ENCODE results near the gene IL1RAPL1. TPM values are rescaled to one million over a fixed set of nuclear protein-coding genes. Genes with fewer than 3 reads are reported as not detected.

The IL1RAPL1 gene
- total and polyA plus RNA-seq, 8 donors, result 0.05 to 0.20 (median 0.09) TPM; not detected in 5

DNA sequence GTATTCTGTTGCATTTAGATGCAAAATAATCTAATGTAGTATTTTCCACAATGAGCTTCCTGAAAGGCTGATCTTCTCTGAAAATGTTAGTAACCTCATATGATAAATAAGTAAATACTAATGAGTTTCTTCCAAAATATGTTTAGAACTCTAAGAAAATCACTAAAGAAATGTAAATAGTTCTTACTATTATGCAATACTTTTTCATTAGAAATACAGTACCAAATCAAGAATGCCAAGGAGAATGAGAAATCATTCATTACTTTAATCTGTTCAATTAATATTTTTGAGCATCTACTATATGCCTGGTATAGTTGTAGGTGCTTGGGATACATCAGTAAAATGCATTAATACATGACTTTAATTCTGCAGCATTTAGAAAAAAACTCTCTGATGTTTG is 130.6 kb downstream of the IL1RAPL1 start:
- no peaks in the 10 kb centered on the region for H3K36me3 ChIP-seq
- no peaks in the 10 kb centered on the region for H3K9me3 ChIP-seq
- peaks cover 0 to 9% (median 0%) of the 10 kb centered on the region in 4 donors for H3K27me3 ChIP-seq
- H3K4me1 ChIP-seq, result no peaks in the 10 kb centered on the region
- no peak for ATAC-seq
- TF ChIP-seq, protein P1, sequence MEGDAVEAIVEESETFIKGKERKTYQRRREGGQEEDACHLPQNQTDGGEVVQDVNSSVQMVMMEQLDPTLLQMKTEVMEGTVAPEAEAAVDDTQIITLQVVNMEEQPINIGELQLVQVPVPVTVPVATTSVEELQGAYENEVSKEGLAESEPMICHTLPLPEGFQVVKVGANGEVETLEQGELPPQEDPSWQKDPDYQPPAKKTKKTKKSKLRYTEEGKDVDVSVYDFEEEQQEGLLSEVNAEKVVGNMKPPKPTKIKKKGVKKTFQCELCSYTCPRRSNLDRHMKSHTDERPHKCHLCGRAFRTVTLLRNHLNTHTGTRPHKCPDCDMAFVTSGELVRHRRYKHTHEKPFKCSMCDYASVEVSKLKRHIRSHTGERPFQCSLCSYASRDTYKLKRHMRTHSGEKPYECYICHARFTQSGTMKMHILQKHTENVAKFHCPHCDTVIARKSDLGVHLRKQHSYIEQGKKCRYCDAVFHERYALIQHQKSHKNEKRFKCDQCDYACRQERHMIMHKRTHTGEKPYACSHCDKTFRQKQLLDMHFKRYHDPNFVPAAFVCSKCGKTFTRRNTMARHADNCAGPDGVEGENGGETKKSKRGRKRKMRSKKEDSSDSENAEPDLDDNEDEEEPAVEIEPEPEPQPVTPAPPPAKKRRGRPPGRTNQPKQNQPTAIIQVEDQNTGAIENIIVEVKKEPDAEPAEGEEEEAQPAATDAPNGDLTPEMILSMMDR (IDR thresholded peaks at IDR 0.05), result no peak
- no peak overlapping the region for H3K4me3 ChIP-seq
- intact Hi-C loops (cut with DNase I), result no loop called here
- no peak overlapping the region for H3K27ac ChIP-seq
- no peak for FAIRE-seq
- no peak for DNase-seq

DNA sequence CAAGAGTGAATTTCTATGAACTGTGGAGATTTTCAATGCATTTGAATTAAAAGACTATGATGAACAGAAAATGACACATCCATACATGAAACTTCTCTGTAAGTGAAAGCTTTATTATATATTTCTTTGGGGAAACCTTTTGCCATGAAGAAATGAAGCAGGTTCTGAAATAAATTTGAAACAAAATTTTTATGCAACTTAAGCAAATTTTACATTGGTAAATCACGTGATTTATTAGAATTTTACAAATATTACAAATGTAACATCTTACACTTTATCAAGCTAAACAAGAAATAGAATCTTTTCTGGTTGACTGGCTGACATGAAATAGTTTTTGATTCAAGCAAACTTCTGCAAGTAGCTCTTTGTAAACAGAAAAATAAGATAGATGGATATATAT is 131.2 kb downstream of the IL1RAPL1 start:
- 35 to 39% methylated on average over 1 of the region's 1 CpG for WGBS, 2 donors
- H3K27ac ChIP-seq, result no peak overlapping the region

DNA sequence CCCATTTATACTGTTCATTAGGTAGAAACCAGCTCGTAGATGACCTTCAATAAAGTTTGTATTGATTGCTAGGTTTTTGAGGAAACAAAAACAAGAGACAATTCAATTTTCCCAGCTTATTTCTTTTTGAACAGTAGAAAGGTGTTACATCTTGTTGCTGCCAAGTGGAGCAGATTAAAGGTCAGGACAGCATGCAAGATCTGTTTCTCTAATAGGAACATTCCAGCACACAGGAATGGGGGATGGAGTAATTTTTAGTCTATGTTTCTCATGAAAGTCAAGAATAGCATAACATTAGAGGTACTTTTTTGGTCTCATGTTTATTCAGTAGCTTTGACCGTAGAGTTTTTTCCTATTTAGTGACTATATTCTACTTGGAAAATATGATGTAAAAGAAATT is 132.4 kb downstream of the IL1RAPL1 start:
- DNase-seq (no peak), ATAC-seq (no peak), FAIRE-seq (no peak)
- Histone ChIP-seq H3K27ac (no peak overlapping the region), H3K9me3 (no peaks in the 10 kb centered on the region), H3K36me3 (no peaks in the 10 kb centered on the region), H3K4me3 (no peak overlapping the region), H3K27me3 (peaks cover 0 to 5% (median 0%) of the 10 kb centered on the region in 4 donors), H3K4me1 (no peaks in the 10 kb centered on the region)
- TF ChIP-seq, protein P1 (IDR thresholded peaks at IDR 0.05), result no peak
- WGBS, 2 donors, result 48 to 57% methylated on average over 2 of the region's 2 CpGs
- intact Hi-C loops (cut with DNase I), result no loop called here

More for the DNA sequence above, 131.2 kb downstream of the IL1RAPL1 start:
- DNase-seq (no peak), FAIRE-seq (no peak), ATAC-seq (no peak)
- H3K27me3 ChIP-seq, result peaks cover 0 to 9% (median 0%) of the 10 kb centered on the region in 4 donors
- TF ChIP-seq, protein P1 (IDR thresholded peaks at IDR 0.05), result no peak
- H3K9me3 ChIP-seq, result no peaks in the 10 kb centered on the region
- H3K4me3 ChIP-seq, result no peak overlapping the region
- H3K36me3 ChIP-seq, result no peaks in the 10 kb centered on the region
- intact Hi-C loops (cut with DNase I), result no loop called here
- no peaks in the 10 kb centered on the region for H3K4me1 ChIP-seq

DNA sequence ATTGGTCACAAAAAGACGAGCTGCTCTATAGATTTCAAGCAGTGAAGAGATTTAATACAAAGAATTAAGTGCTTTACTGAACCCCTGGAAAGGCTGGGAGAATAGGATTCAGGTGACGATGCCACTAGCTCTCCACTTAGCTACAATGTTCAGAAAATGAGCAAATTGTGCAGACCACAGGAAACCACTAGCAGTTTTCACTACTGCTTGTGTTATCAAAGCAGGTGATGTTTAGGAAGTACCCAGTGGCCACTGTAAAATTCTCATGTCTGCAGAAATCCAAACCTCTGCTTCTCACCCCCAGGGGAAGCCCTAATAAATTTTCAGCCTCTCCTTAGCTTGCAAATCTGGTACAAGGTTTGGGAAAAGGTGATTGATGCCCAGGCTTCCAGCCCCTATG is 165.1 kb downstream of the IL1RAPL1 start:
- Histone ChIP-seq H3K27ac (no peak overlapping the region), H3K4me1 (no peaks in the 10 kb centered on the region), H3K27me3 (peaks cover 0 to 3% (median 0%) of the 10 kb centered on the region in 4 donors), H3K36me3 (no peaks in the 10 kb centered on the region), H3K4me3 (no peak overlapping the region), H3K9me3 (peaks cover 0 to 7% (median 0%) of the 10 kb centered on the region in 4 donors)
- intact Hi-C loops (cut with DNase I), result no loop called here
- TF ChIP-seq, protein P1 (IDR thresholded peaks at IDR 0.05), result no peak
- WGBS, 2 donors, result 58 to 65% methylated on average over 2 of the region's 2 CpGs
- FAIRE-seq, result no peak
- no peak for DNase-seq
- no peak for ATAC-seq

DNA sequence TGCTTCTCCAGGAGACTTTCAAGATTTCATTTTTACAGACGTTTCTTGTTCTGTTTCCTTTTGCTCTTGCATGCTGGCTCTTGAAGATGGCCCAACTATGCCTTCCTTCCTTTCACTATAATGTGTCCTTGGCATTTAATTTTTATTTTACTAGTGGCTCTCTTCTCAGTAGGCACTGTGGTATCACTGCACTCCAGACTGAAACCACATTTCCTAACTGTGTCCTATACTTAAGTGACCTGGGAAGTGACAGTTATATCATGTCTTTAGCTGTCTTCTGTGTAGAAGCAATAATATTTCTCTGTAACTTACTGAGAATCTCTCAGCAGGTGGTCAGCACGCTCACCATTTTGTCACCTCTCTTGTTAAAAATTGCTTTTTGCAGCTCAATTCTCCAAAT is 168.9 kb downstream of the IL1RAPL1 start:
- no peaks in the 10 kb centered on the region for H3K36me3 ChIP-seq
- FAIRE-seq (no peak), ATAC-seq (no peak), DNase-seq (no peak)
- H3K9me3 ChIP-seq, result no peaks in the 10 kb centered on the region
- H3K27ac ChIP-seq, result no peak overlapping the region
- TF ChIP-seq, protein P1 (IDR thresholded peaks at IDR 0.05), result no peak
- no peaks in the 10 kb centered on the region for H3K4me1 ChIP-seq
- no peaks in the 10 kb centered on the region for H3K27me3 ChIP-seq
- intact Hi-C loops (cut with DNase I), result no loop called here
- WGBS, 2 donors, result 46 to 50% methylated on average over 2 of the region's 2 CpGs
- no peak overlapping the region for H3K4me3 ChIP-seq
